IMR-90 (cell line): Measurements from ENCODE around the gene NUDT1. TPM values are rescaled to one million over a fixed set of nuclear protein-coding genes. Genes with fewer than 3 reads are reported as not detected.

Experiments used
- ATAC-seq: fragments of 200-7000 bp; cut with Tn5 transposase; 2 replicates; pipeline ENCODE4 v1.9.1; 2020; ENCODE audit warnings: low read depth, mild to moderate bottlenecking, moderate library complexity
- BruUV-seq: library from RNA; stranded (reverse); fragments of 400-500 nt; replicated peaks from 2 replicates; lab custom pipeline; 2021; lab: Mats Ljungman, UMichigan
- CTCF ChIA-PET: fragments of 300-600 bp; formaldehyde crosslinking; extraction: SDS; loops from one replicate; lab custom pipeline; 2021; ENCODE audit warnings: antibody characterized with exemption; lab: Yijun Ruan, JAX
- POLR2A ChIA-PET: fragments of 300-600 bp; sonication (Branson Sonifier 250); formaldehyde crosslinking; loops from one replicate; lab custom pipeline; 2022; ENCODE audit warnings: antibody characterized with exemption; ENCODE audit not compliant: unreplicated experiment; lab: Charles Lee
- DNase-seq: peaks from one replicate; pipeline ENCODE4 v3.0.0; 2013
- H2AFZ ChIP-seq: replicated peaks from 2 replicates; pipeline ENCODE3; 2013; ENCODE audit warnings: low read length, mild to moderate bottlenecking; ENCODE audit not compliant: poor library complexity
- H2AK5ac ChIP-seq: 2 replicates; pipeline ENCODE4 v1.6.1; 2013; ENCODE audit warnings: low read depth, low read length, inconsistent platforms
- H2AK9ac ChIP-seq: replicated peaks from 2 replicates; pipeline ENCODE3; 2013; ENCODE audit warnings: mild to moderate bottlenecking, low read depth, low read length, moderate library complexity; ENCODE audit not compliant: poor library complexity
- H2BK120ac ChIP-seq: 2 replicates; pipeline ENCODE4 v1.6.1; 2013; ENCODE audit warnings: low read depth, low read length, inconsistent platforms
- H2BK15ac ChIP-seq: 3 replicates; pipeline ENCODE4 v1.6.1; 2013; ENCODE audit warnings: low read depth, low read length, inconsistent platforms
- H2BK20ac ChIP-seq: 2 replicates; pipeline ENCODE4 v1.6.1; 2013; ENCODE audit warnings: low read depth, mild to moderate bottlenecking, inconsistent platforms, low read length, moderate library complexity
- H2BK5ac ChIP-seq: 2 replicates; pipeline ENCODE4 v1.6.1; 2013; ENCODE audit warnings: mild to moderate bottlenecking, low read depth, low read length, inconsistent platforms; ENCODE audit not compliant: poor library complexity, severe bottlenecking
- H3K14ac ChIP-seq: replicated peaks from 2 replicates; pipeline ENCODE4 v1.6.1; 2013; ENCODE audit warnings: low read depth, low read length, inconsistent platforms
- H3K18ac ChIP-seq: 2 replicates; pipeline ENCODE4 v1.6.1; 2013; ENCODE audit warnings: low read depth, low read length, control low read depth
- H3K23ac ChIP-seq: 2 replicates; pipeline ENCODE4 v1.6.1; 2013; ENCODE audit warnings: low read depth, low read length, inconsistent platforms
- H3K27ac ChIP-seq: 2 replicates; pipeline ENCODE4 v1.5.1; 2013; ENCODE audit warnings: mild to moderate bottlenecking, control low read depth, low read length; ENCODE audit not compliant: insufficient read depth
- H3K27me3 ChIP-seq: 2 replicates; pipeline ENCODE4 v1.6.1; 2013; ENCODE audit warnings: low read length; ENCODE audit not compliant: control insufficient read depth, insufficient read depth
- H3K36me3 ChIP-seq: 2 replicates; pipeline ENCODE4 v1.6.1; 2013; ENCODE audit warnings: low read length, mixed read lengths; ENCODE audit not compliant: control insufficient read depth, insufficient read depth
- H3K4ac ChIP-seq: 2 replicates; pipeline ENCODE4 v1.6.1; 2013; ENCODE audit warnings: low read depth, low read length, inconsistent platforms
- H3K4me1 ChIP-seq: 2 replicates; pipeline ENCODE4 v1.6.1; 2013; ENCODE audit warnings: low read length, mixed read lengths; ENCODE audit not compliant: control insufficient read depth, insufficient read depth
- H3K4me2 ChIP-seq: 2 replicates; pipeline ENCODE4 v1.6.1; 2013; ENCODE audit warnings: low read depth, mild to moderate bottlenecking, control low read depth, low read length, moderate library complexity
- H3K4me3 ChIP-seq: 2 replicates; pipeline ENCODE4 v1.5.1; 2013; ENCODE audit warnings: low read depth, mild to moderate bottlenecking, control low read depth, low read length, moderate library complexity; ENCODE audit not compliant: insufficient read depth
- H3K56ac ChIP-seq: 2 replicates; pipeline ENCODE4 v1.6.1; 2013; ENCODE audit warnings: low read length, inconsistent platforms; ENCODE audit not compliant: insufficient read depth; ENCODE audit errors: extremely low read depth
- H3K79me1 ChIP-seq, 2 experiments: 2 replicates each; pipeline ENCODE4 v1.6.1; 2013; ENCODE audit warnings: low read length in 2 of 2, inconsistent platforms in 1 of 2, low read depth in 1 of 2
- H3K9ac ChIP-seq: 2 replicates; pipeline ENCODE4 v1.6.1; 2013; ENCODE audit warnings: low read depth, low read length, control low read depth
- H3K9me1 ChIP-seq: 2 replicates; pipeline ENCODE4 v1.6.1; 2013; ENCODE audit warnings: low read length, inconsistent platforms; ENCODE audit not compliant: insufficient read depth
- H3K9me3 ChIP-seq: 2 replicates; pipeline ENCODE4 v1.6.1; 2013; ENCODE audit warnings: low read length; ENCODE audit not compliant: control insufficient read depth, insufficient read depth
- H4K20me1 ChIP-seq: 2 replicates; pipeline ENCODE4 v1.6.1; 2013; ENCODE audit warnings: low read length, inconsistent platforms; ENCODE audit not compliant: insufficient read depth
- H4K5ac ChIP-seq: 2 replicates; pipeline ENCODE4 v1.6.1; 2013; ENCODE audit warnings: mild to moderate bottlenecking, low read depth, low read length, control low read depth
- H4K8ac ChIP-seq, 2 experiments: 2 replicates each; pipeline ENCODE4 v1.6.1; 2013; ENCODE audit warnings: low read depth in 2 of 2, low read length in 2 of 2, control low read depth in 1 of 2, inconsistent platforms in 1 of 2
- H4K91ac ChIP-seq: 2 replicates; pipeline ENCODE4 v1.6.1; 2013; ENCODE audit warnings: low read depth, low read length, inconsistent platforms; ENCODE audit not compliant: insufficient read depth
- CEBPB ChIP-seq: IDR thresholded peaks from 2 replicates; pipeline ENCODE4 v1.6.1; 2012; ENCODE audit warnings: low read depth, low read length, improper control_type of control experiment
- CHD1 ChIP-seq: IDR thresholded peaks from 2 replicates; pipeline ENCODE4 v1.6.1; 2012; ENCODE audit warnings: low read depth, low read length, improper control_type of control experiment
- ELK1 ChIP-seq: fragments of 150-350 bp; IDR thresholded peaks from 2 replicates; pipeline ENCODE4 v1.6.1; 2016; ENCODE audit warnings: low read depth, mild to moderate bottlenecking, low read length, moderate library complexity, borderline replicate concordance
- FOS ChIP-seq: fragments of 150-350 bp; IDR thresholded peaks from 2 replicates; pipeline ENCODE4 v1.6.1; 2016; ENCODE audit warnings: low read depth, low read length
- MAFK ChIP-seq: IDR thresholded peaks from 2 replicates; pipeline ENCODE4 v1.6.1; 2012; ENCODE audit warnings: low read depth, low read length, improper control_type of control experiment
- NFE2L2 ChIP-seq: fragments of 150-350 bp; IDR thresholded peaks from 2 replicates; pipeline ENCODE4 v1.6.1; 2016; ENCODE audit warnings: low read depth, mild to moderate bottlenecking, low read length
- POLR2A ChIP-seq: IDR thresholded peaks from 2 replicates; pipeline ENCODE4 v1.6.1; 2012; ENCODE audit warnings: mild to moderate bottlenecking, low read depth, low read length
- RFX5 ChIP-seq: IDR thresholded peaks from 2 replicates; pipeline ENCODE4 v1.8.0; 2012; ENCODE audit warnings: low read depth, mild to moderate bottlenecking, low read length, moderate library complexity
- SMC3 ChIP-seq: fragments of 150-350 bp; IDR thresholded peaks from 2 replicates; pipeline ENCODE4 v1.6.1; 2016; ENCODE audit warnings: low read depth, mild to moderate bottlenecking, antibody characterized with exemption, low read length, moderate library complexity
- WGBS, 2 experiments: methylation state at CpG; one replicate each; pipeline versions ENCODE4 v1.1.5 to v1.1.7; 2013; ENCODE audit warnings: missing lambda C conversion rate in 2 of 2; ENCODE audit not compliant: insufficient read length in 1 of 2; ENCODE audit errors: extremely low coverage in 2 of 2; 5-methylcytosine and 5-hydroxymethylcytosine counted together
- dilution Hi-C: fragments of 300-500 bp; cut with HindIII; formaldehyde crosslinking; loops from one replicate; pipeline ENCODE4 v1.14.3; 2018; ENCODE audit warnings: low sequenced_read_pairs; ENCODE audit not compliant: unreplicated experiment
- in situ Hi-C: fragments of 300-500 bp; cut with MboI; formaldehyde crosslinking; loops from 3 replicates; pipeline ENCODE4 v1.14.3; 2019; ENCODE audit warnings: low sequenced_read_pairs, inconsistent platforms, mixed read lengths
- intact Hi-C: fragments of 100-400 bp; cut with micrococcal nuclease; formaldehyde crosslinking; loops from 2 replicates; pipeline ENCODE4 v1.10.0; 2022
- polyA plus RNA-seq, 3 experiments: library from polyadenylated mRNA; depleted of rRNA; stranded (reverse); fragments of >200 nt; gene quantifications; 2 replicates each; pipeline ENCODE4 v1.2.3, GENCODE V29; 2012; ENCODE audit warnings: low replicate concordance in 1 of 3
- total RNA-seq: library from RNA; depleted of rRNA; stranded (reverse); fragments of >200 nt; gene quantifications from 2 replicates; pipeline ENCODE4 v1.2.3, GENCODE V29; 2012

NUDT1 gene
- total and polyA plus RNA-seq, 2 of the 4 experiments (the other 2 are of a cell fraction): 33.4 to 49.1 TPM

GRCh38 chr7:2208712-2209111 is 33.3 kb upstream of the NUDT1 start:
- ChIA-PET CTCF (no interaction called here), POLR2A (no interaction called here)
- Histone ChIP-seq H3K18ac (no peak overlapping the region), H3K14ac (no peak overlapping the region), H3K27ac (no peak overlapping the region), H3K23ac (no peak overlapping the region), H4K20me1 (peaks cover 6% of the 10 kb centered on the region; the same call in 1 of the 2 replicates), H3K56ac (no peak overlapping the region), H4K8ac (no peak overlapping the region), H3K4me1 (peaks cover 15% of the 10 kb centered on the region), H2BK20ac (no peak overlapping the region), H2BK15ac (no peak overlapping the region), H2BK120ac (no peak overlapping the region), H2AK5ac (no peak overlapping the region), H2AFZ (no peak overlapping the region), H3K79me1 (peaks cover 0 to 17% of the 10 kb centered on the region in 2 experiments), H3K9ac (no peak overlapping the region), H4K5ac (no peak overlapping the region), H3K4me2 (no peak overlapping the region), H3K4me3 (no peak overlapping the region), H3K9me3 (no peaks in the 10 kb centered on the region), H3K36me3 (peaks cover 30% of the 10 kb centered on the region), H2BK5ac (no peak overlapping the region), H3K9me1 (peaks cover 15% of the 10 kb centered on the region), H3K27me3 (no peaks in the 10 kb centered on the region), H2AK9ac (no peak overlapping the region), H4K91ac (no peak overlapping the region), H3K4ac (no peak overlapping the region)
- BruUV-seq: no TSS peak
- intact Hi-C loops (loop anchor here (1.0 to 10.0 kb wide), 3 partner anchors 104 to 629 kb away; no protein-coding TSS in a partner anchor), dilution Hi-C loops (no loop called here), in situ Hi-C loops (loop anchor here (10.0 kb wide), 1 partner anchor 634 kb away; the partner anchor contains the start of gene PSMG3)
- DNase-seq: no peak
- TF ChIP-seq MAFK (no peak), RFX5 (no peak), ELK1 (no peak), NFE2L2 (no peak), SMC3 (no peak), FOS (no peak), POLR2A (no peak), CHD1 (no peak), CEBPB (no peak)
- no peak for ATAC-seq
- WGBS, 2 experiments: 78% methylated on average over 15 of the region's 16 CpGs; no CpG with 5 or more reads in 1 of the 2 experiments
